GM12878 (cell line): ENCODE measurements around the gene ATP6V0A4. TPM values are rescaled to one million over a fixed set of nuclear protein-coding genes. Genes with fewer than 3 reads are reported as not detected.

Experiments
- ATAC-seq: fragments of 200-7000 bp; cut with Tn5 transposase; 3 replicates; pipeline ENCODE4 v1.9.1; 2020; ENCODE audit warnings: mild to moderate bottlenecking, moderate library complexity
- BruUV-seq: library from RNA; stranded (reverse); fragments of 400-500 nt; replicated peaks from 2 replicates; lab custom pipeline; 2021; lab: Mats Ljungman, UMichigan
- CTCF ChIA-PET: fragments of 300-600 bp; sonication (Branson Sonifier 250); formaldehyde crosslinking; extraction: SDS; loops from one replicate; lab custom pipeline; 2021; ENCODE audit warnings: inconsistent platforms; lab: Yijun Ruan, JAX
- POLR2A ChIA-PET: fragments of 350-600 bp; formaldehyde crosslinking; extraction: SDS; loops from one replicate; lab custom pipeline; 2021; ENCODE audit warnings: inconsistent platforms; lab: Charles Lee
- RAD21 ChIA-PET: fragments of 300-600 bp; sonication (Branson Sonifier 250); formaldehyde crosslinking; loops from one replicate; lab custom pipeline; 2023; ENCODE audit warnings: antibody characterized with exemption; ENCODE audit not compliant: unreplicated experiment; lab: Charles Lee
- SMC1A ChIA-PET: fragments of 300-600 bp; sonication (Branson Sonifier 250); formaldehyde crosslinking; loops from one replicate; lab custom pipeline; 2023; ENCODE audit not compliant: unreplicated experiment, uncharacterized antibody; lab: Charles Lee
- DNase-seq: peaks from one replicate; pipeline ENCODE4 v3.0.0-alpha.2; 2011; ENCODE audit warnings: low read depth, low spot score
- FAIRE-seq: peaks from 3 replicates; lab custom pipeline; 2011; peaks lifted over from hg19 to GRCh38; lab: Jason Lieb, UNC
- H2AFZ ChIP-seq: 2 replicates; pipeline ENCODE4 v1.6.0; 2011; ENCODE audit warnings: low read depth, low read length, control low read depth; ENCODE audit not compliant: control insufficient read depth
- H3K27ac ChIP-seq: 2 replicates; pipeline ENCODE4 v1.5.1; 2011; ENCODE audit warnings: control low read depth; ENCODE audit not compliant: control insufficient read depth, insufficient read depth
- H3K27me3 ChIP-seq, 2 experiments: replicated peaks in 1 of 2; 2 replicates each; pipeline versions ENCODE4 v1.6.0 to v1.6.1; 2011; ENCODE audit warnings: low read length in 1 of 2; ENCODE audit not compliant: control insufficient read depth in 2 of 2, insufficient read depth in 2 of 2
- H3K36me3 ChIP-seq, 2 experiments: 2 replicates each; pipeline ENCODE4 v1.5.1; 2011; ENCODE audit warnings: low read length in 1 of 2; ENCODE audit not compliant: control insufficient read depth in 2 of 2, insufficient read depth in 2 of 2
- H3K4me1 ChIP-seq: 2 replicates; pipeline ENCODE4 v1.6.1; 2011; ENCODE audit warnings: mild to moderate bottlenecking, low read length, moderate library complexity, mixed read lengths; ENCODE audit not compliant: control insufficient read depth, insufficient read depth
- H3K4me2 ChIP-seq: 2 replicates; pipeline ENCODE4 v1.6.0; 2011; ENCODE audit warnings: control low read depth; ENCODE audit not compliant: control insufficient read depth, insufficient read depth
- H3K4me3 ChIP-seq: fragments of 200-600 bp; sonication (generic); 2 replicates; pipeline ENCODE4 v1.5.1; 2016
- H3K79me2 ChIP-seq: 2 replicates; pipeline ENCODE4 v1.6.0; 2011; ENCODE audit warnings: low read length; ENCODE audit not compliant: control insufficient read depth, insufficient read depth
- H3K9ac ChIP-seq: 2 replicates; pipeline ENCODE4 v1.8.0; 2011; ENCODE audit warnings: low read length, control low read depth, mixed read lengths; ENCODE audit not compliant: control insufficient read depth, insufficient read depth
- H3K9me3 ChIP-seq: replicated peaks from 3 replicates; pipeline ENCODE4 v1.5.1; 2011; ENCODE audit warnings: mild to moderate bottlenecking, low read length; ENCODE audit not compliant: control insufficient read depth, insufficient read depth
- H4K20me1 ChIP-seq: 2 replicates; pipeline ENCODE4 v1.6.0; 2011; ENCODE audit not compliant: control insufficient read depth, insufficient read depth
- E4F1 ChIP-seq: fragments of 450-650 bp; IDR thresholded peaks from 2 replicates; pipeline ENCODE4 v1.6.1; 2018; ENCODE audit warnings: borderline replicate concordance, mild to moderate bottlenecking; ENCODE audit not compliant: partially characterized antibody
- KAT2A ChIP-seq: conservative IDR thresholded peaks from 2 replicates; pipeline ENCODE4 v1.6.1; 2011; ENCODE audit warnings: low read depth, low read length; ENCODE audit not compliant: control insufficient read depth
- KDM1A ChIP-seq: fragments of 200-600 bp; sonication (generic); IDR thresholded peaks from 2 replicates; pipeline ENCODE4 v1.6.1; 2016; ENCODE audit warnings: borderline replicate concordance
- NFIC ChIP-seq: IDR thresholded peaks from 2 replicates; pipeline ENCODE4 v1.6.1; 2012; ENCODE audit warnings: low read depth, mild to moderate bottlenecking, inconsistent platforms, low read length, moderate library complexity
- PKNOX1 ChIP-seq: fragments of 450-650 bp; IDR thresholded peaks from 2 replicates; pipeline ENCODE4 v1.6.1; 2016; ENCODE audit warnings: mild to moderate bottlenecking
- RFX5 ChIP-seq: IDR thresholded peaks from 2 replicates; pipeline ENCODE4 v1.6.1; 2011; ENCODE audit warnings: low read depth, low read length, improper control_type of control experiment
- RUNX3 ChIP-seq: IDR thresholded peaks from 2 replicates; pipeline ENCODE4 v1.6.1; 2012; ENCODE audit warnings: low read length, inconsistent platforms
- SIN3A ChIP-seq: IDR thresholded peaks from 2 replicates; pipeline ENCODE4 v1.6.1; 2012; ENCODE audit warnings: low read depth, low read length, improper control_type of control experiment
- TAF1 ChIP-seq: IDR thresholded peaks from 2 replicates; pipeline ENCODE4 v1.6.1; 2011; ENCODE audit warnings: mild to moderate bottlenecking, low read depth, low read length, borderline replicate concordance
- USF1 ChIP-seq: IDR thresholded peaks from 2 replicates; pipeline ENCODE4 v1.6.1; 2011; ENCODE audit warnings: borderline replicate concordance, low read depth, mild to moderate bottlenecking, moderate library complexity, mixed read lengths, low read length; ENCODE audit not compliant: insufficient read depth; ENCODE audit errors: extremely low read length
- ZNF217 ChIP-seq: fragments of 450-650 bp; IDR thresholded peaks from 2 replicates; pipeline ENCODE4 v1.6.1; 2017; ENCODE audit warnings: antibody characterized with exemption, mild to moderate bottlenecking
- ZNF274 ChIP-seq: IDR thresholded peaks from one replicate; pipeline ENCODE4 v1.8.0; 2011; ENCODE audit not compliant: insufficient read length, insufficient read depth
- WGBS: methylation state at CpG from one replicate; pipeline ENCODE4 v1.1.6; 2016; ENCODE audit warnings: low lambda C conversion rate; ENCODE audit not compliant: insufficient replicate concordance, insufficient coverage; ENCODE audit errors: missing lambda C conversion rate; 5-methylcytosine and 5-hydroxymethylcytosine counted together
- in situ Hi-C: fragments of 300-500 bp; cut with MboI; formaldehyde crosslinking; loops from 9 replicates; pipeline ENCODE4 v1.14.3; 2018; ENCODE audit warnings: mixed read lengths
- intact Hi-C: fragments of 100-400 bp; cut with micrococcal nuclease; formaldehyde crosslinking; loops from one replicate; pipeline ENCODE4 v1.14.2; 2022; ENCODE audit not compliant: unreplicated experiment
- polyA plus RNA-seq, 11 experiments: library from polyadenylated mRNA; depleted of rRNA in 4 of 11; unstranded in 6 of 11; stranded (reverse) in 5 of 11; fragments of >200 nt; fragmentation: Nextera tagmentation in 4 of 11; fragmentation: Illumina TruSeq in 1 of 11; extraction: Ambion mirVana in 4 of 11; extraction: Trizol in 1 of 11; gene quantifications; 1 replicate in 1 of 11; 2 replicates in 10 of 11; pipeline versions ENCODE4 v1.2.1 to v1.2.3, GENCODE V29; 2011 to 2016; ENCODE audit warnings: inconsistent platforms in 2 of 11, missing spikeins in 2 of 11, low read depth in 1 of 11
- total RNA-seq, 4 experiments: library from RNA; depleted of rRNA in 3 of 4; stranded (reverse); fragments of >200 nt in 3 of 4; fragmentation: Illumina TruSeq in 1 of 4; extraction: Trizol in 1 of 4; gene quantifications; 2 replicates each; pipeline versions ENCODE4 v1.2.1 to v1.2.3, GENCODE V29; 2013 to 2021
- TF ChIP-seq, protein P1 (sequence below): IDR thresholded peaks from 2 replicates; pipeline ENCODE4 v1.6.1; 2011; ENCODE audit warnings: mild to moderate bottlenecking, low read depth, low read length, moderate library complexity; ENCODE audit not compliant: insufficient replicate concordance
- TF ChIP-seq, protein P2 (sequence below): fragments of 450-650 bp; IDR thresholded peaks from 2 replicates; pipeline ENCODE4 v1.6.1; 2017; ENCODE audit warnings: mild to moderate bottlenecking, moderate library complexity

Gene ATP6V0A4
- total and polyA plus RNA-seq, 10 of the 15 experiments (the other 5 are each of a cell fraction or from before 2014, with no cell fraction given), result not detected

DNA sequence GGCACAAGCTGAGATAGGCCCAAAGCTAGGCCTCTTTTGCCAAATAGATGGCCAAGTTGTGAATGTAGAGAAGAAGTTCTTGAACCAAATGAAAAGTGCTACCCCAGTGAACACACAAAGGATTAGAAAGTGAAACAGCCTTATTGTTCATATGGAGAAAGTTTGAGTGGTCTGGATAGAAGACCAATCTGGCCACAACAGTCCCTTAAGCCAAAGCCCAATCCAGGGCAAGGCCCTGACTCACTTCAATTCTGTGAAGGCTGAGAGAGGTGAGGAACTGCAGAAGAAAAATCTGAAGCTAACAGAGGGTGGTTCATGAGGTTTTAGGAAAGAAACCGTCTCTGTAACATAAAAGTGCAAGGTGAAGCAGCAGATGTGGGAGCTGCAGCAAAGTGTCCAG is 18.7 kb upstream of the ATP6V0A4 start:
- SMC1A ChIA-PET, result no interaction called here
- in situ Hi-C loops, result no loop called here
- Histone ChIP-seq H3K9me3 (no peaks in the 10 kb centered on the region), H3K4me3 (no peak overlapping the region), H3K27me3 (no peaks in the 10 kb centered on the region)
- RAD21 ChIA-PET, result no interaction called here
- ATAC-seq (peak; percentile 57), FAIRE-seq (no peak)
- no peak for TF ChIP-seq USF1
- TF ChIP-seq, protein P1, sequence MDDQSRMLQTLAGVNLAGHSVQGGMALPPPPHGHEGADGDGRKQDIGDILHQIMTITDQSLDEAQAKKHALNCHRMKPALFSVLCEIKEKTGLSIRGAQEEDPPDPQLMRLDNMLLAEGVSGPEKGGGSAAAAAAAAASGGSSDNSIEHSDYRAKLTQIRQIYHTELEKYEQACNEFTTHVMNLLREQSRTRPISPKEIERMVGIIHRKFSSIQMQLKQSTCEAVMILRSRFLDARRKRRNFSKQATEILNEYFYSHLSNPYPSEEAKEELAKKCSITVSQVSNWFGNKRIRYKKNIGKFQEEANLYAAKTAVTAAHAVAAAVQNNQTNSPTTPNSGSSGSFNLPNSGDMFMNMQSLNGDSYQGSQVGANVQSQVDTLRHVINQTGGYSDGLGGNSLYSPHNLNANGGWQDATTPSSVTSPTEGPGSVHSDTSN, result no peak
- TF ChIP-seq SIN3A, result no peak
- no peak for TF ChIP-seq ZNF217
- no peak for TF ChIP-seq PKNOX1
- TF ChIP-seq KDM1A, result no peak
- no peak for TF ChIP-seq E4F1
- no peak for TF ChIP-seq TAF1
- TF ChIP-seq, protein P2, sequence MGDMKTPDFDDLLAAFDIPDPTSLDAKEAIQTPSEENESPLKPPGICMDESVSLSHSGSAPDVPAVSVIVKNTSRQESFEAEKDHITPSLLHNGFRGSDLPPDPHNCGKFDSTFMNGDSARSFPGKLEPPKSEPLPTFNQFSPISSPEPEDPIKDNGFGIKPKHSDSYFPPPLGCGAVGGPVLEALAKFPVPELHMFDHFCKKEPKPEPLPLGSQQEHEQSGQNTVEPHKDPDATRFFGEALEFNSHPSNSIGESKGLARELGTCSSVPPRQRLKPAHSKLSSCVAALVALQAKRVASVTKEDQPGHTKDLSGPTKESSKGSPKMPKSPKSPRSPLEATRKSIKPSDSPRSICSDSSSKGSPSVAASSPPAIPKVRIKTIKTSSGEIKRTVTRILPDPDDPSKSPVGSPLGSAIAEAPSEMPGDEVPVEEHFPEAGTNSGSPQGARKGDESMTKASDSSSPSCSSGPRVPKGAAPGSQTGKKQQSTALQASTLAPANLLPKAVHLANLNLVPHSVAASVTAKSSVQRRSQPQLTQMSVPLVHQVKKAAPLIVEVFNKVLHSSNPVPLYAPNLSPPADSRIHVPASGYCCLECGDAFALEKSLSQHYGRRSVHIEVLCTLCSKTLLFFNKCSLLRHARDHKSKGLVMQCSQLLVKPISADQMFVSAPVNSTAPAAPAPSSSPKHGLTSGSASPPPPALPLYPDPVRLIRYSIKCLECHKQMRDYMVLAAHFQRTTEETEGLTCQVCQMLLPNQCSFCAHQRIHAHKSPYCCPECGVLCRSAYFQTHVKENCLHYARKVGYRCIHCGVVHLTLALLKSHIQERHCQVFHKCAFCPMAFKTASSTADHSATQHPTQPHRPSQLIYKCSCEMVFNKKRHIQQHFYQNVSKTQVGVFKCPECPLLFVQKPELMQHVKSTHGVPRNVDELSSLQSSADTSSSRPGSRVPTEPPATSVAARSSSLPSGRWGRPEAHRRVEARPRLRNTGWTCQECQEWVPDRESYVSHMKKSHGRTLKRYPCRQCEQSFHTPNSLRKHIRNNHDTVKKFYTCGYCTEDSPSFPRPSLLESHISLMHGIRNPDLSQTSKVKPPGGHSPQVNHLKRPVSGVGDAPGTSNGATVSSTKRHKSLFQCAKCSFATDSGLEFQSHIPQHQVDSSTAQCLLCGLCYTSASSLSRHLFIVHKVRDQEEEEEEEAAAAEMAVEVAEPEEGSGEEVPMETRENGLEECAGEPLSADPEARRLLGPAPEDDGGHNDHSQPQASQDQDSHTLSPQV, result no peak
- TF ChIP-seq RUNX3, result no peak
- no peak for TF ChIP-seq NFIC
- TF ChIP-seq ZNF274, result no peak
- TF ChIP-seq RFX5, result no peak
- no peak for TF ChIP-seq KAT2A
- TF ChIP-seq, all 136 proteins: peak for 0
- no peak overlapping the region for H2AFZ ChIP-seq
- no peak overlapping the region for H3K27ac ChIP-seq
- no peak for DNase-seq
- H4K20me1 ChIP-seq, result no peaks in the 10 kb centered on the region
- intact Hi-C loops, result no loop called here
- BruUV-seq, result no TSS peak
- H3K79me2 ChIP-seq, result no peaks in the 10 kb centered on the region
- 0% methylated on average over 1 of the region's 1 CpG for WGBS
- H3K36me3 ChIP-seq, result no peaks in the 10 kb centered on the region
- no peak overlapping the region for H3K9ac ChIP-seq
- no peaks in the 10 kb centered on the region for H3K4me1 ChIP-seq
- ChIA-PET CTCF (interaction anchor here (0.7 to 0.9 kb wide), 2 partner anchors 48 to 1331 kb away, joined by 3 to 4 read pairs; no protein-coding TSS in a partner anchor), POLR2A (no interaction called here)
- H3K4me2 ChIP-seq, result no peak overlapping the region
